LoVo (cell line): ENCODE data around the gene PER2.
A peak's percentile ranks its signal among the peaks of the same experiment; 100 is the strongest.

ENCODE experiments used
- DNase-seq: peaks from one replicate; pipeline ENCODE4 v3.0.0-alpha.2; 2016; ENCODE audit warnings: low spot score

The PER2 gene

GRCh38 chr2:238250896-238251295, 37.5 kb downstream of the PER2 start:
- DNase-seq: no peak

- no peak for DNase-seq
These were observed 40.5 kb downstream of the PER2 start for GRCh38 chr2:238247841-238248453.

DNA sequence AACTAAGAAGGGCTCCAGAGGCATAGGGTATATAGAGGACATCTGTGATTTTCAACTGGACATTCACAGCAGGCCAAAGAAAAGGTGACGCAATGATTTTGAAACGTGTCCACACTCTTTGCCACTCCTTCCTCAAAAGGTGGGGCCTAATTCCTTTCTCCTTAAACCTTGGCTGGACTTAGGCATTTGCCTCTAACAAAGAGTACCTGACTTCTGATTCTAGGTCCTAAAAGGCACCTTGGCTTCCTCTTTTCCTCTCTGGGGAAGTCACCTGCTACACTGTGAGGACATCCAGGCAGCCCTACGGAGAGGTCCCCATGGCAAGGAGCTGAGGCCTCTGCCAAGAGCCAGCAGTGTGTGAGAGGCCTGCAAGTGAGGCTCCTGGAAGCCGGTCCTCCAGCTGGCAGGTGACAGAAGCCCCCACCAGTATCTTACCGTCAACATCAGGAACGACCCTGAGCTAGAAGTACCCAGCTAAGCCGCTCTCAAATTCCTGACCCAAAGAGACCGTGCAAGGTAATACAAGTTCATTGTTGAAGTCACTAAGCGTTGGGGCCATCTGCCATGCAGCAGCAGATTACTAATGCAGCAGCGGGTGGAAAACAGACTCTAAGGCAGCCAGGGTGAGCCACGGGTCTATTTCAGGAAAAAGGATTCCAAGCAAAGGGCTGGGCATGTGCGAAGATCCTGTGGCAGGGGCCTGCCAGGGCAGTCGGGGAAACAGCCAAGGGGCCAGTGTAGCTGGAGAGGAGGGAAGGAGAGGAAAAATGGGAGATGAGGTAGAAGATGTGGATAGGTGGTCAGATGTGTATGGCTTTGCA, 41.2 kb downstream of the PER2 start:
- DNase-seq: no peak

DNA sequence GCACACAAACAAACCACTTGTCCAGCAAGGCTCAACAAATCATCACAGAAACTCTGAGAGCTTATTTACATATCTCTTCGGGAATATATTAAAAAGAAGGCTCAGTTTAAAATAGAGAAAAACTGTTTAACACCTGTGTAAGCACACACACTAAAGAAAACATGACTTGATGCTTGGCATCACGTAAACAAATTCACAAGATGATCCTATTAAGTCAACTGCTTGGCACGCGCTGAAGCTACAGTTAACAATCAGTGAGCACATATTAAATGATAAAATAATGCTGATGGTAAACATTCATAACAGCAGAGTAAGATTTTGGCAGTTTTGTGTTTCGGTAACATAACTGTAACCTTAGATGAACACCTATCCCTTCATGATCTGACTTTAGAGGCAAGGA, 44.3 kb downstream of the PER2 start:
- DNase-seq: no peak

DNA sequence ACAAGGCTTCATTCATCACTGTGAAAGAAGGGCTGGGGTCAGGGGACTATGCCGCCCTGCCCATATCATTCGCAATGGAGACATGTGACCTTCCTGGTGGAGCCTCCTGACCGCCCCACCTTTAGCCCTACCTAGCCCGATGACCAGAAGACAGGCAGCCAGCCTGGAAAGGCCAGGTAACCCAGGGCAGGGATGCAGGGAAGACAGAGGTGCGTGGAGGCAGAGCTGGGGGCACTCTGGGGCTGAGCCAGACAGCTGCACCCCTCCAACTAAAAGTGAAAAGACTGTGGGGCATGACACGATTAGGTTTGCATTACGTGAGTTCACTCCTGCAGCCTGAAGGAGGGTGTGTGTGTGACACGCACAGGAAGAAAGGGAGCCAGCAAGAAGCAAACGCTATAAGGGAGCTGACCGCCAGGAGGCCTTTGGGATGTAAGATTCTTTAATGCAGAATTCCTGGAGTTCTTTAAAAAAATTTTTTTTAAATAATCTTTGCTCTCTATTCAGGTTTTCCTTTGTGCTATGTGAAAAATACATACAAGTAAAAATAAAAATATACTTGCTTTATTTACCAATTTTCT, 44.8 kb downstream of the PER2 start:
- DNase-seq: no peak

DNA sequence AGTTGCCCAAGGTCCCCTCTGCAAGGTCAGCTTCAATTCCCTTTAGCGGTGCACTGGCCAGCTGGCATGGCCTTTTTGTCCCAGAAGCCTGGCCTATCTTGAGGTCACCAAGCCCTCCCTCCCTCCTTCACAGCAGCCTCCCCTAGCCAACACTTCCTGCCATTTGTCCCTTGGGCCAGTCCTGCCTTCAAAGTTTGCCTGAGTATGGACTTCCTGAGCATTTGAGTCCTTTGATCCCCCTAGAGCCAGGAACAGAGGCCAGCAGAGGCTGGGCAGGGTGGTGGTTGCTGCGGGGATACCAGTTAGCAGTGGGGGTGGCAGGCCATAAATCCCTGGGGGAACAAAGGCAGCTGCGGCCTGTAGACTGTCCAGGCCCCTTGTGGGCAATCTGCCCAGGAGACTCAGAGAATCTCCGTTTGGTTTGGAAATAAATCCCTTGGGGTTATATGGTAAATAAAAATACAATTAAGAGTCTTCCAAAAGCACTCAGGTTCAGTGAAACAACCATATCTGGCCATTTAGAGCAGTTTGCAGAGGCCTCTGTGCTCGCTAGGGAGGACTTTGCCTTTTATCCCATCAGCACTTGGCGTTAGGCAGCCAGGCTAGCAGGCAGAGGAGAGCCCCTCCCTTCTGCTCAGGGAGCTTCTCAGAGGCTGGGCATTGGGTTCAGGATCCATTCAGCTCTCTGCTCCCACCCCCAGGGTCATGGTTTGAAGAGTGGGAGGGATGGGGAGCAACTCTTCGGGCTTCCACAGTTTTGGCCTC, 45.5 kb downstream of the PER2 start:
- no peak for DNase-seq

GRCh38 chr2:238241970-238242369, 46.4 kb downstream of the PER2 start:
- DNase-seq: no peak

- DNase-seq: peak; percentile 41
These were observed 47.4 kb downstream of the PER2 start for GRCh38 chr2:238240757-238241711.

DNA sequence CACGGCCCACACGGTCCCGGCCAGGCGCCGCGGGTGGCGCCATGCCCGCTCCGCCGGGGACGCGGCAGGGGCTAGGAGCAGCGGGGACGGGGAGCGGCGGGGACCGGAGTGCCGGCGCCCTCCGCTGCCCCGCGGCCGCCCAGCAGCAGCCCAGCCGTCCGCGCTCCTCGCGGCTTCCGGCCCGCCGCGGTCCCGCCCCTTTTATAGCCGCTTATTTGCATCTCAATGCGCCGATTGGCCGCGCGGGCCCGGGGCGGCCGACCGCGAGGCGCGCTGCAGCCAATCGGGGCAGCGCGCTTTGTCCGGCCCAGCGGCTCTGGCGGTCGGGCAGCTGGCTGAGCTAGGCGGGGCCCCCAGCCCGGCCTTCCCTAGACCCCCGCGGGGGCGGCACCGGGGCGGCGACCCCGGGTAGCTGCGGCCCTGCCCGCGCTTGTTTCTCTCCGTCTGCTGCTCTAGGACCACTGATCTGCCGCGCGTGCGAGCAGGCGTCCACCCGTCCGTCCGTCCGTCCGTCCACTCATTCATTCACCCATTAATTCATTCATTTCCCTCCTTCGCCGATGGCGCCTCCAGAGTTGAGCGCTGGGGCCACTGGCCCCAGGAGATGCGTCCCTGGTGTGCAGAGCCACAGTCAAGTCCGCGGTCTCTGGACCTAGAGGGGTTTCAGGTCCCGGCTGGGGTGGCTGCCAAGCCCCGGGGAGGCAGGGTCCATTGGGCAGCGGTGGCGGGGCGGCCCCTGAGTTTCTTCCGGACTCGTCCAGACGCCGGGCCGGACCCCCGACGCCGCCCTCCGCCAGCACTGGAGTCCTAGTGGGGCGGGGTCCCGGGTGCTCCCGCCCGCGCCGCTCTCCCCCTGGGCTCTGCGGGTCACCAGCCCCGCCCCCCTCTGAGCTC, 48.3 kb downstream of the PER2 start, which contains the start of gene HES6:
HES6 (minus strand) TSS at position 176 of the 894 bp plus-strand sequence; CDS start at position 43, 133 bp downstream.
- DNase-seq: peak; percentile 93

DNA sequence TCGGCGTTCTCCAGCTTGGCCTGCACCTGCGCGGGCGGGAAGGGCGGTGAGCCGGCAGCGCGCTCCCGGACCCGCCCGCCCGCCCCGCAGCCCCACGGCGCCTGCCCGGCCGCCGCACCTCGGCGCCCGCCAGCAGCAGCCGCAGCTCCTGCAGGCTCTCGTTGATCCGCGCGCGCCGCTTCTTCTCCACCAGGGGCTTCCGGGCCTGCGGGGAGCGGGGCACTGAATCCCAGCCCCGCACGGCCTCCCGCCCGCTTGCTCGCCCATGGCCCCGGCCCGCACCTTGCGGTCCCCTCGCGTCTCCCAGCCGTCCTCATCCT, 48.9 kb downstream of the PER2 start:
- DNase-seq: no peak

DNA sequence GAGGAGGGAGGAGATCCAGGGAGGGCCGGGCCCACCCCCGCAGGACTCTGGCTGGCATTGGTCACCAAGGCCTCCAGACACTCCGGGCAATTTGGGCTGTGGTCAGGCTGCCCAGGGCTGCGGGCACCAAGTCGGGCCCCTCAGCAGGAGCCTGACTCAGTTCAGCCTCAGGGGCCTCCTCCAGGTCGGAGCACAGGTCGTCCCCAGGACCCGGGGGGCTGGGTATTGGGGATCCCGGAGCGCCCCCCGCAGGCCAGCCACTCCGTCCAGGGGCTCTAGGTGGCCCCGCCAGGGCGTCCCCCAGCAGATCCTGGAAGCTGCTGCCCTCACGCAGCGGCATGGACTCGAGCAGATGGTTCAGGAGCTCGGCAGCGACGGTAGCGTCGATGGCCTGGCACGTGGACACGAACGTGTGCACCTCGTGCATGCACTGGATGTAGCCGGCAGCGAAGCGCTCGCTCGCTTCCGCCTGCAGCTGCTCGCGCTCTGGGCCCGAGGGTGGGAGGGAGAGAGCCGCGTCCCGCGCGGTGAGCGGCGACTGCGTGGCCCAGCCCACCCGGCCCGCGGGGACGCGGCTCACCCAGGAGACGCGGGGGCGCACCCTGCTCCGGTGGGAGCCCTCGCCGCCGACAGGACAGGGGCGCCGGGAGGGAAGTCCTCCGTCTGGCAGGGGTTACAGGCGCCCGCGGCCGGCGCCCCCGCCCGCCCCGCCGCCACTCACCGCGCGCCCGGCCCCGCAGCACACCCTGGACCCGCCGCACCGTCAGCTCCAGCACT, 49.5 kb downstream of the PER2 start:
- DNase-seq: no peak

GRCh38 chr2:238238311-238238765, 50.1 kb downstream of the PER2 start:
- DNase-seq: no peak

GRCh38 chr2:238237431-238238135, 50.8 kb downstream of the PER2 start:
- no peak for DNase-seq

DNA sequence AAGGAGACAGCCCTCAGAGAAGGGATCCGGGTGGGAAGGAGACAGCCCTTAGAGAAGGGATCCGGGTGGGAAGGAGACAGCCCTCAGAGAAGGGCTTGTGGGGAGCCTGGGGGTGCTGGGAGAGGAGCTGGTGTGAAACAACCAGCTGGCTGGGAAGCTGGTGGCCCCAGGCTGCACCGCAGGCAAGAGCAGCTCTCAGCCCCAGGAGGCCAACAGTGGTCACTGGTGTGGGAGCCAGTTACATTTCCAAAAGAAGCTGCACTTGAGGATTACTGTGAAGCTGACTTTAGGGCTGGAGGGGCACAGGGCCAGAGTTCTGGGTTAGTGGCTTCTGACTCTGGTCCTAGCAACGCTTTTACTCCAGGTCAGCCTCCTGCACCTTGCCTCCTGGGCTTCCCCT, 51.8 kb downstream of the PER2 start:
- no peak for DNase-seq

GRCh38 chr2:238235856-238236255, 52.6 kb downstream of the PER2 start:
- DNase-seq: no peak

DNA sequence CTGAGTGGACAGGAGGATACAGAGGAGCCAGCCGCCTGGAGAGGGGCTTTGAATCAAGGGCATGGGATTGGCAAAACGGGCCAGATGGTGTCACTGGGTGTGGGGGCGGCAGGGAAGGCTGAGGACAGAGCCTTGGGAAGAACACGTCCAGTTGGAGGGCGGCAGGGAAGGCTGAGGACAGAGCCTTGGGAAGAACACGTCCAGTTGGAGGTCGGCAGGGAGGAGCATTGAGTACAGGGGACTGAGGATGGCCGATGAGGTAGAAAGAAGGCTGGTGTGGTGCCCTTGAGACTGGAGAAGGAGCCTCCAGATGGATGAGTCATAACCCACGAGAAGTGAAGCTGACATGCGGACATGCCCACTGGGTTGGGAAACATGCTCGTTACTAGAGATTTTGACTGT, 53.1 kb downstream of the PER2 start:
- DNase-seq: peak; percentile 18

DNA sequence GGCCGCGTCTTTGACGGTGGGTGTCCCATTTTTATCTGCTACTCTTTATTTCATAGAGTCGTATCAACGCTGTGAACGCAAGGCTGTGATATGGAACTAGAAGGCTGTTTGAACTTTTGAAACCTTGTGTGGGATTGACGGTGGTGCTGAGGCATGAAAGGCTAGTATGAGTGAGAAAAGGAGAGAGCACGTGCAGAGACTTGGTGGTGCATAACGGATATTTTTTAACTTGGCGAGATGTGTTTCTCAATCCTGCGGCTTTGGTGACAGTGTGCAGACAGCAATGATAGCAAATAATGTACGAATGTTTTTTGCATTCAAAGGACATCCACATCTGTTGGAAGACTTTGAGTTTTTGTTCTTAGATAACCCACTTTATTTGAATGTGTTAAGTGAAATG, 54.8 kb downstream of the PER2 start:
- DNase-seq: no peak

DNA sequence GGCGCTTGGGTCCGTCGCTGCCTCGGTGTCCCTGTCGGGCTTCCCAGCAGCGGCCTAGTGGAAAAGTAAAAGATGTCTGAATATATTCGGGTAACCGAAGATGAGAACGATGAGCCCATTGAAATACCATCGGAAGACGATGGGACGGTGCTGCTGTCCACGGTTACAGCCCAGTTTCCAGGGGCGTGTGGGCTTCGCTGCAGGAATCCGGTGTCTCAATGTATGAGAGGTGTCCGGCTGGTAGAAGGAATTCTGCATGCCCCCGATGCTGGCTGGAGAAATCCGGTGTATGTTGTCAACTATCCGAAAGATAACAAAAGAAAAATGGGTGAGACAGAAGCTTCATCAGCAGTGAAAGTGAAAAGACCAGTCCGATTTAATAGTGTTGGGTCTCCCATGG, 56.6 kb downstream of the PER2 start:
- DNase-seq: no peak

DNA sequence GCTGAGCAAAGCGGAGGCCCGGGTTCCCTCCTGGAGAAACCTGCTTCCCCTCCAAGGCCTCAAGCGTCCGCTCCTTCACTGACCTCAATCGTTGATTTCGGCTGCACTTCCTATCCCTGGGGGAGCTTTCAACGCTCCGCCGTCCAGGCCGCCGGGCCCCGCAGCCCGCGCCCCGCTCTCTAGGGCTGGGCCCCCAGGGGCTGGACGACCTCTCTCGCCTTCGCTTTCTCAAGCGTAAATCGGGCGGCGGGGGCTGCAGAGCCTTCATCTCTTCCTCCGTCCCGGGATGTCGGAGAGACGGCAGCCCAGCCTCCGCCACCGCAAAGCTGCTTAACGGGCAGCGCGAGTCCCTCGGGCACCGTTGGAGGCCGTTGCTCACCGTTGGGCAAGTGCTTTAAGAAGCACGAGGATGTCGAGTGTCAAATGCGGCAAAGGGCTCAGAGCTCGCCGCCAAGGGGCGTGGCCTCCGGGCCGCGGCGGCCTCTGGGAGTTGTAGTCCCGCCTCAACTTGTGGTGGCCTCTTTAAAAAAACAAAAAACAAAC, 57.1 kb downstream of the PER2 start:
- DNase-seq: no peak
